ENCODE data around the gene FARP1. TPM values are rescaled to one million over a fixed set of nuclear protein-coding genes. Genes with fewer than 3 reads are reported as not detected.

The FARP1 gene
- total and polyA plus RNA-seq, 10 of the 15 experiments (the other 5 are each of a cell fraction or from before 2014, with no cell fraction given) = 0.17 to 6.9 (median 0.68) TPM

GRCh38 chr13:98298599-98298998, 155.7 kb downstream of the FARP1 start:
- no TSS peak for BruUV-seq (replicated peaks)

More at GRCh38 chr13:98298599-98298998, 155.7 kb downstream of the FARP1 start:
- Histone ChIP-seq H4K20me1 (ENCODE audit: control insufficient read depth, insufficient read depth) (no peaks in the 10 kb centered on the region), H3K79me2 (ENCODE audit: control insufficient read depth, insufficient read depth, low read length) (no peaks in the 10 kb centered on the region), H2AFZ (ENCODE audit: control insufficient read depth, low read depth, low read length) (no peak overlapping the region), H3K9ac (ENCODE audit: control insufficient read depth, insufficient read depth, low read length) (no peak overlapping the region), H3K4me3 (no peak overlapping the region), H3K36me3 (ENCODE audit: control insufficient read depth in 2 of 2, insufficient read depth in 2 of 2, low read length in 1 of 2) (no peaks in the 10 kb centered on the region), H3K27me3 (replicated peaks in 1 of 2; ENCODE audit: control insufficient read depth in 2 of 2, insufficient read depth in 2 of 2, low read length in 1 of 2) (peaks cover 0 to 2% of the 10 kb centered on the region in 2 experiments; a peak in 1 of 4 replicates), H3K4me1 (ENCODE audit: control insufficient read depth, insufficient read depth, low read length) (no peaks in the 10 kb centered on the region), H3K27ac (ENCODE audit: control insufficient read depth, insufficient read depth) (no peak overlapping the region), H3K4me2 (ENCODE audit: control insufficient read depth, insufficient read depth) (no peak overlapping the region), H3K9me3 (replicated peaks; ENCODE audit: control insufficient read depth, insufficient read depth, low read length) (no peaks in the 10 kb centered on the region)
- in situ Hi-C loops (cut with MboI) = no loop called here
- ChIA-PET RAD21 (ENCODE audit: unreplicated experiment) (no interaction called here), SMC1A (ENCODE audit: uncharacterized antibody, unreplicated experiment) (no interaction called here), CTCF (no interaction called here), POLR2A (no interaction called here)
- ATAC-seq = no peak
- WGBS (ENCODE audit: insufficient coverage, insufficient replicate concordance, low lambda C conversion rate, missing lambda C conversion rate) = 1% methylated on average over 3 of the region's 3 CpGs
- FAIRE-seq = no peak
- DNase-seq (ENCODE audit: low read depth, low spot score) = no peak
- no peak for TF ChIP-seq CHD1 (IDR thresholded peaks at IDR 0.05; ENCODE audit: low read depth, low read length)
- no peak for TF ChIP-seq REST (IDR thresholded peaks at IDR 0.05; ENCODE audit: low read depth, low read length)
- TF ChIP-seq POLR2AphosphoS5 (IDR thresholded peaks at IDR 0.05; ENCODE audit: low read length) = no peak
- no peak for TF ChIP-seq SMAD1 (IDR thresholded peaks at IDR 0.05; ENCODE audit: low read depth, partially characterized antibody)
- TF ChIP-seq KLF5 (IDR thresholded peaks at IDR 0.05; ENCODE audit: partially characterized antibody) = no peak
- no peak for TF ChIP-seq RFX5 (IDR thresholded peaks at IDR 0.05; ENCODE audit: low read depth, low read length)
- no peak for TF ChIP-seq DPF2 (IDR thresholded peaks at IDR 0.05)
- no peak for TF ChIP-seq ZNF622 (IDR thresholded peaks at IDR 0.05)
- TF ChIP-seq NFIC (IDR thresholded peaks at IDR 0.05; ENCODE audit: low read depth, low read length) = no peak
- TF ChIP-seq RB1 (IDR thresholded peaks at IDR 0.05; ENCODE audit: borderline replicate concordance) = no peak
- no peak for TF ChIP-seq HCFC1 (IDR thresholded peaks at IDR 0.05; ENCODE audit: low read length)
- TF ChIP-seq KAT2A (conservative IDR thresholded peaks at IDR 0.05; ENCODE audit: control insufficient read depth, low read depth, low read length) = no peak
- TF ChIP-seq NFYA (IDR thresholded peaks at IDR 0.05; ENCODE audit: borderline replicate concordance, low read depth, low read length) = no peak
- TF ChIP-seq BCL11A (IDR thresholded peaks at IDR 0.05; ENCODE audit: low read depth, low read length) = no peak
- no peak for TF ChIP-seq NKRF (conservative IDR thresholded peaks at IDR 0.05)
- no peak for TF ChIP-seq TBL1XR1 (IDR thresholded peaks at IDR 0.05; ENCODE audit: low read depth, low read length)
- TF ChIP-seq ETV6 (conservative IDR thresholded peaks at IDR 0.05 in 1 of 2, IDR thresholded peaks at IDR 0.05 in 1 of 2; ENCODE audit: borderline replicate concordance in 1 of 2, low read depth in 1 of 2) = no peak
- TF ChIP-seq PAX5 (IDR thresholded peaks at IDR 0.05; ENCODE audit: borderline replicate concordance, low read depth, low read length) = no peak
- TF ChIP-seq FOXK2 (IDR thresholded peaks at IDR 0.05) = no peak
- no peak for TF ChIP-seq SP1 (IDR thresholded peaks at IDR 0.05; ENCODE audit: low read depth, low read length)
- intact Hi-C loops (cut with micrococcal nuclease; ENCODE audit: unreplicated experiment) = no loop called here
